Keratinocyte (primary cell): ENCODE data around the gene TMEM37. TPM values are rescaled to one million over a fixed set of nuclear protein-coding genes. Genes with fewer than 3 reads are reported as not detected.

Experiments used
- DNase-seq: peaks from one replicate; pipeline ENCODE4 v3.0.0-alpha.2; 2011; ENCODE audit warnings: low read depth, missing footprints, low spot score
- FAIRE-seq: peaks from 2 replicates; lab custom pipeline; 2011; peaks lifted over from hg19 to GRCh38; lab: Jason Lieb, UNC
- H2AFZ ChIP-seq: 2 replicates; pipeline ENCODE4 v1.6.0; 2012; ENCODE audit warnings: low read length, control low read depth, inconsistent platforms; ENCODE audit not compliant: control insufficient read depth
- H3K27ac ChIP-seq: 2 replicates; pipeline ENCODE4 v1.5.1; 2011; ENCODE audit warnings: low read length; ENCODE audit not compliant: control insufficient read depth, insufficient read depth
- H3K27me3 ChIP-seq: 3 replicates; pipeline ENCODE4 v1.6.0; 2011; ENCODE audit warnings: low read length; ENCODE audit not compliant: control insufficient read depth, insufficient read depth; ENCODE audit errors: extremely low read depth
- H3K36me3 ChIP-seq, 2 experiments: 2 replicates in 1 of 2; 3 replicates in 1 of 2; pipeline ENCODE4 v1.5.1; 2011; ENCODE audit warnings: low read length in 2 of 2, mild to moderate bottlenecking in 1 of 2; ENCODE audit not compliant: control insufficient read depth in 2 of 2, insufficient read depth in 2 of 2; ENCODE audit errors: extremely low read depth in 1 of 2
- H3K4me1 ChIP-seq: 3 replicates; pipeline ENCODE4 v1.5.1; 2011; ENCODE audit warnings: low read length; ENCODE audit not compliant: control insufficient read depth, insufficient read depth; ENCODE audit errors: extremely low read depth
- H3K4me2 ChIP-seq: 3 replicates; pipeline ENCODE4 v1.6.0; 2011; ENCODE audit warnings: low read depth, low read length; ENCODE audit not compliant: control insufficient read depth, insufficient read depth; ENCODE audit errors: extremely low read depth
- H3K4me3 ChIP-seq, 3 experiments: fragments of 200-600 bp in 1 of 3; sonication (generic) in 1 of 3; 2 replicates in 2 of 3; 3 replicates in 1 of 3; pipeline ENCODE4 v1.5.1; 2011 to 2016; ENCODE audit warnings: low read length in 3 of 3, mild to moderate bottlenecking in 3 of 3, control low read depth in 2 of 3, inconsistent platforms in 1 of 3, low read depth in 1 of 3, mixed read lengths in 1 of 3, mixed run types in 1 of 3, moderate library complexity in 1 of 3; ENCODE audit not compliant: control insufficient read depth in 2 of 3, insufficient read depth in 2 of 3; ENCODE audit errors: extremely low read depth in 1 of 3
- H3K79me2 ChIP-seq: 2 replicates; pipeline ENCODE4 v1.6.0; 2012; ENCODE audit warnings: low read length; ENCODE audit not compliant: control insufficient read depth, insufficient read depth
- H3K9ac ChIP-seq: 3 replicates; pipeline ENCODE4 v1.6.0; 2011; ENCODE audit warnings: low read length; ENCODE audit not compliant: control insufficient read depth, insufficient read depth; ENCODE audit errors: extremely low read depth
- H3K9me1 ChIP-seq: 3 replicates; pipeline ENCODE4 v1.6.0; 2011; ENCODE audit warnings: low read length; ENCODE audit not compliant: control insufficient read depth, insufficient read depth; ENCODE audit errors: extremely low read depth
- H3K9me3 ChIP-seq: 2 replicates; pipeline ENCODE4 v1.5.1; 2012; ENCODE audit warnings: low read depth, low read length; ENCODE audit not compliant: control insufficient read depth
- H4K20me1 ChIP-seq: 3 replicates; pipeline ENCODE4 v1.6.0; 2011; ENCODE audit warnings: low read length; ENCODE audit not compliant: control insufficient read depth, insufficient read depth; ENCODE audit errors: extremely low read depth
- EZH2 ChIP-seq: IDR thresholded peaks from one replicate; pipeline ENCODE4 v1.6.1; 2012; ENCODE audit warnings: inconsistent platforms, mild to moderate bottlenecking, low read length, moderate library complexity
- dilution Hi-C: fragments of 300-500 bp; cut with MboI; formaldehyde crosslinking; loops from one replicate; pipeline ENCODE4 v1.7.0; 2020; ENCODE audit warnings: low sequenced_read_pairs; ENCODE audit not compliant: extremely low pct_ligation_motif_present
- polyA plus RNA-seq, 5 experiments: library from polyadenylated mRNA; depleted of rRNA in 3 of 5; stranded (reverse) in 3 of 5; stranded (forward) in 1 of 5; unstranded in 1 of 5; fragments of >200 nt; gene quantifications; 1 replicate in 1 of 5; 2 replicates in 3 of 5; 3 replicates in 1 of 5; pipeline versions ENCODE4 v1.2.1 to v1.2.3, GENCODE V29; 2011 to 2012; ENCODE audit warnings: missing spikeins in 2 of 5, low read depth in 1 of 5, low replicate concordance in 1 of 5
- TF ChIP-seq, protein P1 (sequence below), 3 experiments: IDR thresholded peaks in 1 of 3; conservative IDR thresholded peaks in 1 of 3; optimal IDR thresholded peaks in 1 of 3; 2 replicates in 2 of 3; 3 replicates in 1 of 3; pipeline versions ENCODE3 to v1.5.1; 2011; ENCODE audit warnings: low read length in 3 of 3, mild to moderate bottlenecking in 3 of 3, moderate library complexity in 2 of 3, control low read depth in 1 of 3, inconsistent platforms in 1 of 3; ENCODE audit not compliant: insufficient read depth in 2 of 3; ENCODE audit errors: extremely low read depth in 1 of 3

The TMEM37 gene
- polyA plus RNA-seq, 1 donor (not counting 4 experiments of a cell fraction or from before 2014, with no cell fraction given) = 0.18 TPM

DNA sequence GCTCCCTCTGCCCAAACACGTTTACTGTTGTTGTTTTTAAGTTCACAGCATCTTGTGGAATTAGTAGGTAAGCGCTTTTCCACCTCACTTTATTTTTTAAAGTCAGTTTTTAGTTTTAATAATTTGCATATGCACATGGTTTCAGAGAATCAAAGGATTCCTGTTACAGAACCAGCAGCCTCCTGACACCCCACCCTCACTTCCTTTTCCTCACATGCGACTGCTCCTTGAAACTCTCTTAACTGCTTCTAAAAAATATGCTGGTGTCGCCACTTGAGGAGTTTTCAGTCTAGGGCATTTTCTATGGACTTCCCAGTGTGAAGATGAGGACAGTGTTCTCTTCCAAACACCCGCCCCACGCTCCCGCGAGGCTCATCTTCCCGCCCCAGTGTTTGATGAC, 14.4 kb downstream of the TMEM37 start:
- FAIRE-seq = no peak
- Histone ChIP-seq H2AFZ (no peak overlapping the region), H3K36me3 (no peaks in the 10 kb centered on the region), H3K4me1 (no peaks in the 10 kb centered on the region), H3K4me3 (no peak overlapping the region), H3K4me2 (no peak overlapping the region), H3K9me3 (no peaks in the 10 kb centered on the region), H4K20me1 (no peaks in the 10 kb centered on the region), H3K9me1 (no peaks in the 10 kb centered on the region), H3K27me3 (peaks cover 16% of the 10 kb centered on the region), H3K9ac (no peak overlapping the region), H3K27ac (no peak overlapping the region), H3K79me2 (no peaks in the 10 kb centered on the region)
- no peak for DNase-seq
- no peak for TF ChIP-seq EZH2
- TF ChIP-seq, protein P1, sequence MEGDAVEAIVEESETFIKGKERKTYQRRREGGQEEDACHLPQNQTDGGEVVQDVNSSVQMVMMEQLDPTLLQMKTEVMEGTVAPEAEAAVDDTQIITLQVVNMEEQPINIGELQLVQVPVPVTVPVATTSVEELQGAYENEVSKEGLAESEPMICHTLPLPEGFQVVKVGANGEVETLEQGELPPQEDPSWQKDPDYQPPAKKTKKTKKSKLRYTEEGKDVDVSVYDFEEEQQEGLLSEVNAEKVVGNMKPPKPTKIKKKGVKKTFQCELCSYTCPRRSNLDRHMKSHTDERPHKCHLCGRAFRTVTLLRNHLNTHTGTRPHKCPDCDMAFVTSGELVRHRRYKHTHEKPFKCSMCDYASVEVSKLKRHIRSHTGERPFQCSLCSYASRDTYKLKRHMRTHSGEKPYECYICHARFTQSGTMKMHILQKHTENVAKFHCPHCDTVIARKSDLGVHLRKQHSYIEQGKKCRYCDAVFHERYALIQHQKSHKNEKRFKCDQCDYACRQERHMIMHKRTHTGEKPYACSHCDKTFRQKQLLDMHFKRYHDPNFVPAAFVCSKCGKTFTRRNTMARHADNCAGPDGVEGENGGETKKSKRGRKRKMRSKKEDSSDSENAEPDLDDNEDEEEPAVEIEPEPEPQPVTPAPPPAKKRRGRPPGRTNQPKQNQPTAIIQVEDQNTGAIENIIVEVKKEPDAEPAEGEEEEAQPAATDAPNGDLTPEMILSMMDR (optimal IDR thresholded peaks at IDR 0.05 in 1 of 3, IDR thresholded peaks at IDR 0.05 in 1 of 3, conservative IDR thresholded peaks at IDR 0.05 in 1 of 3; ENCODE audit: extremely low read depth in 1 of 3, insufficient read depth in 2 of 3, low read length in 3 of 3) = no peak
- dilution Hi-C loops = no loop called here

DNA sequence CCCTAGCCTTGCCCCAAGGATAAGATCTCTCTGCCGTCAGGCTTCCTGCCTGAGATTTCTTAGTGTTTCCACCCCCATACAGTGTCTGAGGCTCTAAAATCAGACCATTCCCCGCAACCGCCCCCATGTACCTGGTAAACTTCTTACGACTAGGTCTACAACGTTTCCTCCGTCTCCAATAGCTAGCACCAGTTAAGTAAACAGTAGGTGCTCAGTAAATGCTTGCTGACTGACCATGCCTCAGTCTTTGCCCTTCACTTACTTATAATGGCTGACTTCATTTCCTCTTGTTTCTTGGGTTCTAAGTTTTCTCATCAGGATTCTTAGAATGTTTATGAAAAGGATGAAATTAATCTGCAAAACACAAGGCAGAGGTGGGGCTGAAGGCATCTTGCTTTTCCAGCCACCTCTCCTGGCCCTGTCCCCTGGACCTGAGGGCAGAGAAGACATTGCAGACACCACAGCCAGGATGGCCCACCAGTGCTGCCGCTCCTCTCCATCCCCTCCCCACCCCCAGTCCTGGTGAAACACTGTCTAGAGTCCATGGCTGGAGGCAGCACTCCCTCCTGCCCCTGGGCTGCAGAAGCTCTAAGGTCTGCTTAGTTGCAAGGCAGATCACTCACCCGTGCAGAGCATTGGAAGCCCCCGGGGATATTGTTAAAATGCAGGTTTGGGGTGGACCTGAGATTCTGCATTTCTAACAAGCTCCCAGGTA, 16.9 kb downstream of the TMEM37 start:
- H3K4me2 ChIP-seq = no peak overlapping the region
- DNase-seq = no peak
- H3K27ac ChIP-seq = no peak overlapping the region
- no peaks in the 10 kb centered on the region for H3K79me2 ChIP-seq
- peaks cover 16% of the 10 kb centered on the region for H3K27me3 ChIP-seq
- no peaks in the 10 kb centered on the region for H3K36me3 ChIP-seq
- H3K9me1 ChIP-seq = no peaks in the 10 kb centered on the region
- TF ChIP-seq EZH2 = no peak
- TF ChIP-seq, protein P1 (optimal IDR thresholded peaks at IDR 0.05 in 1 of 3, IDR thresholded peaks at IDR 0.05 in 1 of 3, conservative IDR thresholded peaks at IDR 0.05 in 1 of 3; ENCODE audit: extremely low read depth in 1 of 3, insufficient read depth in 2 of 3, low read length in 3 of 3) = no peak
- no peaks in the 10 kb centered on the region for H3K4me1 ChIP-seq
- no peaks in the 10 kb centered on the region for H3K9me3 ChIP-seq
- no peaks in the 10 kb centered on the region for H4K20me1 ChIP-seq
- FAIRE-seq = no peak
- no peak overlapping the region for H3K4me3 ChIP-seq
- no peak overlapping the region for H3K9ac ChIP-seq
- H2AFZ ChIP-seq = no peak overlapping the region
- dilution Hi-C loops = no loop called here
